HG03565 (cell line): ENCODE data around the gene TNRC6B.
"Not testable (repeated sequence)": the region's sequence is repeated elsewhere in the genome, so short reads cannot be mapped to it uniquely, and the experiment has no call there.

Experiments
- ATAC-seq: cut with Tn5 transposase; IDR thresholded peaks from one replicate; pipeline ENCODE4 v1.9.1; 2021; ENCODE audit warnings: mild to moderate bottlenecking, moderate library complexity; ENCODE audit not compliant: unreplicated experiment

Gene TNRC6B

DNA sequence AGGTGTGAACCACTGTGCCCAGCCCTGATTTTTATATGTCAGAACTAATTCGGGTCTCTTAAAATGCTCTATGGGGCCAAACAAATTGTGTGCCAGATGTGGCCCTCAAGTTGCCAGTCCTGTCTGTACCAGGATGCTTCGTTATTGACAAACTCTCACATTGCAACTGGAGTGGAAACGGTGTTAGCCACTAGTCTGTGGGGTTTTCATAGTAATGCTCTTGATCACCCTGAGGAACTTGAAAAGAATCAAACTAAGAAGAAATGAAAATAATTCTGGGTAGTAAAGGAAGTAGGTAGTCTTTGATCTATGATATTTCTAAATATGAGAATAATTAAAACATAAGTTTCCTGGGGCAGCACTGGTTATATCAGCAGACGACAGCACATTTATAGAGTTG lies 101.3 kb downstream of the TNRC6B start:
- ATAC-seq: no peak

DNA sequence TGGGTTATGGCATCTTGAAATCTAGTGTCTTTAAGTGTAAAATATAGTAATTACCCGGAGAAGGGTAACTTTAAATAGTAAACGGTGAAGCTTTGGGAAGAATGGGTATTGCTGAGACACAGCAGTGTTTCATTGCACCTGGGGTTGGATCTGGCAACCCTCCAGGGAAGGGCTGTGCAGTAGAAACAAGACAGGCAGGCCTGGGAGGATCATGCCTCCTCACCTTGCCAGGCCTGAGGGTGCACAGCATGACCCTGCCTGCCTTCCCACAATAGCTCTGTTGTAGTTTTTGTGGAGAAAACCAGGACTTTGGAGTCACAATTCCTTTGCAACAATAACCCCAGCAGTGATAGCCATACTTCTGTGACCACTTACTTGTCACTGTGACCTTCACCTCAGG lies 104.0 kb downstream of the TNRC6B start:
- no peak for ATAC-seq

DNA sequence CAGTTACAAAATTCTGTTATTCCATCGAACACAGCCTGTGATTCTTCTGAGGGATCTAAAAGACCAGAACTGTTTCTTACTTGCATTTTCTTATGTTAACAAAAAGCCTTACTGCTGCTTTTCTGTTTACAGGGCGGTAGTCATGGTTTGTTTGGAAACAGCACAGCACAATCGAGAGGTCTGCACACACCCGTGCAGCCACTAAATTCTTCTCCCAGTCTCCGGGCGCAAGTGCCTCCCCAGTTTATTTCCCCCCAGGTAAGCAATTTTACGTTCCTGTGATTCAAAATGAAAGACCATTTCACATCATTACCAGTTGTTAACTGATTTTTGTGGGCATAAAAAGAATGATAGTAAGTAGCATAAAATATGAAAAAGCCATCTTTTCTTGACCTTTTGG lies 107.8 kb downstream of the TNRC6B start:
- no peak for ATAC-seq

- ATAC-seq: peak; percentile 43
These were observed 112.3 kb downstream of the TNRC6B start for GRCh38 chr22:40289991-40290459.

DNA sequence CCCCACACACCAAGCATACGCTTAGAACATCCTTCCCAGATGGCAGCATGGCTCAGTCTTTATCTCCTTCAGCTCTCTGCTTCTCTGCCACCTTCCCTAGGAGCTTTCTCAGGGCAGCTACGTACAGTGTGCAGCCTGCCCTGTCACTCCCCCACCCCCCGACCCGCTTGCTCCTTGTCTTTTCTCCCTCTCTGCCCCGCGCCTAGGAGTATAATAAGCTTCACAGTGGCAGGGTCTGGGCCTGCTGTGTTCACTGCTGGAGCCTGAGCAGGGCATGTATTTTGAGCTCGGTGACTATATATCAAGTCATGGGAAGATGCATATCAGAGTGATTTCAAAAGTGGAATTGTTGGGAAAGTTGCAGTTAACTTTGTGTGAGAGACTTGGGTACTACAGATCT lies 112.8 kb downstream of the TNRC6B start:
- no peak for ATAC-seq

DNA sequence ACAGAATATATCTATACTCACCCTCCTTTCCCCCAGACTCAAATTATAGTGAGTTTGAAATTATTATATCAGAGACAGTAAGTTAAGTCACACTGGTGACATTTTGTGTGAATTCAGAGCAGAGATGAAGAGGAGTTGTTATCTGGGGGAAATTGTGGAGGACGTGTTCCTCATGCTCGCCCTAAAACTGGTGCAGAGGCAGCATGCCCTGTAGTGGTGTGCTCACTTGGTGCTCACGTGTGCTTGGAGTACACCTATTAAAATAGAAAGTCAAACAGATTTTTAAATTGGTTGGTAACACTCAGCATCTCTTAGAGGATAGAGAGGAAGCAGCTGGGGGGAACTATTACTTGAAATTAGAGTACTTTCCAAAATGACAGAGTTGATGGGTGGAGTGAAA lies 117.0 kb downstream of the TNRC6B start:
- ATAC-seq: no peak

- ATAC-seq: no peak
These were observed 122.6 kb downstream of the TNRC6B start for GRCh38 chr22:40300316-40300715.

GRCh38 chr22:40300884-40301672 lies 123.4 kb downstream of the TNRC6B start:
- ATAC-seq: peak; percentile 67

DNA sequence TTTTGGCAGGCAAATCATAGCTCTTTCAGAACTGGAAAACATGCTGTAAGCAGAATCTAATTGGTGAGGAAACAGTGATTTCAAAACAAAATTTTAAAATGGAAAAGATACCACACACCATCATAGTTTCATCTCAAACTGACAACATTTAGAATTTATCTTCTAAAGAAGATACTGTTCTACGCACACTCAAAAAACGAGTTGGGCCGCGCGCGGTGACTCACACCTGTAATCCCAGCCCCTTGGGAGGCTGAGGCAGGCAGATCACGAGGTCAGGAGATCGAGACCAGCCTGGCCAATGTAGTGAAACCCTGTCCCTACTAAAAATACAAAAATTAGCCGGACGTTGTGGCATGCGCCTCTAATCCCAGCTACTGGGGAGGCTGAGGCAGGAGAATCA lies 124.4 kb downstream of the TNRC6B start:
- no peak for ATAC-seq

DNA sequence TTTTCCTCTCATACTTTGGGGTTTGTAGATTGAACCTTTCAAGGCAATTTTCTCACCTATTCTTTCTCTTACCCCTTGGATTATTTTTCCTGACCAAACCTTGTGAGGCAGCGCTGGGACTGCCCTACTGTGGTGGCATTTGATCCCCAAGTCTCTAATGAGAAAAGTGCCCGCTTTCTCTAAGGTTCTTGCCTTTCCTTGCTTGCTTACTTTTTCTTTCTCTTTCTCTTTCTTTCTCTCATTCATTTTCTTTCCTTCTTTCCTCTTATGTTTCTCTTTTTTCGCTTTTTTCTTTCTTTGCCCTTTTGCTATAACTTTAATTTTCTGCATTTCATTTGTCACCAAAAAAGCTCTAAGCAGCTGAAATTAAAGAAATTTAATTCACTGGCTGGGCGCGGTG lies 127.9 kb downstream of the TNRC6B start:
- ATAC-seq: no peak

DNA sequence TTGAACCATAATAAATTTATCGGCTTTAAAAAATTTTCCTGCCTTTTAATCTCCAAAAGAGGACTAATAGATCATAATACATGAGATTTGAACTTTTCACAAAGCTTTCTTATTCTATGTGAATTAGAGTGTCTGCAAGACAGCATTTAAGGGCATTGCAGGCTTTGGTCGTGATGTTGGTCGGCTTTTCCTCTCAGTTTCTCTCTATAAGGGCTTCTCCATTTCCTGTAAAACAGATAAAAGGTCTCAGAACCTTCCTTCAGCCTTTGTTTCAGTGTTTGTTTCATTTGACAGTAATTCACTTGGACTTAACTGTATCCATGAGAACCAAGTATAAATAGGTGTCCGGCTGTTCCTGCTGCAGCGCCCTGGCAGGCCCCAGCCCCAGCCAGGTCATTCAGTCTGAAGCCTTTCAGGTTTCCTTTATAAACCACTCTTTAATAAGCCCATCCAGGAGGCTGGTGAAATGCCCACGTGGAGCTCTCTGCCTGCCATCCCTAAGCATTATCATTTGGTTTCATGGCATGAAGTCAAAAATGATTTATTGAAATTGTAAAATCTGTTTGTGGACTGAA lies 131.4 kb downstream of the TNRC6B start:
- ATAC-seq: no peak

GRCh38 chr22:40309631-40310030 lies 131.9 kb downstream of the TNRC6B start:
- no peak for ATAC-seq

GRCh38 chr22:40310081-40310767 lies 132.5 kb downstream of the TNRC6B start:
- no peak for ATAC-seq

GRCh38 chr22:40310768-40311120 lies 133.0 kb downstream of the TNRC6B start:
- ATAC-seq: no peak

- ATAC-seq: not testable (repeated sequence)
These were observed 133.9 kb downstream of the TNRC6B start for GRCh38 chr22:40311646-40312045.

- no peak for ATAC-seq
These were observed 134.3 kb downstream of the TNRC6B start for GRCh38 chr22:40312050-40312449.

GRCh38 chr22:40313007-40313406 lies 135.3 kb downstream of the TNRC6B start:
- ATAC-seq: no peak

DNA sequence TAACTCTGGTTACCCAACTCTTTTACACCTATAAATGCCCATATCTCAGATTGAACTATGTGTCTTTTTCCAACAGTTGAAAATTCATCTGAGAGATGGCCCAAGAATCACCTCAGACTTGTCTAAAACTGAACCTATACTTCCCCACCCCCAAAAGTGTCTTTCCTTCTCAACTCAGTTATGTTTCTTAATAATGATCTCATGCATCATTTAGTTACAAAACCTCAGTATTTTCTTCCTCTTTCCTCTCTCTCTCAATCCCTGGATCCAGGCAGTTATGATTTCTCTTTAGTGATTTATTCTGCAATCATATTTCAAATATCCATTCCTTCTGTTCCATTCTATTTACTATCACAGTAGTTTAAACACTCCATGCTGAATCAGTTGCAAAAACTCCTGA lies 136.3 kb downstream of the TNRC6B start:
- ATAC-seq: no peak

DNA sequence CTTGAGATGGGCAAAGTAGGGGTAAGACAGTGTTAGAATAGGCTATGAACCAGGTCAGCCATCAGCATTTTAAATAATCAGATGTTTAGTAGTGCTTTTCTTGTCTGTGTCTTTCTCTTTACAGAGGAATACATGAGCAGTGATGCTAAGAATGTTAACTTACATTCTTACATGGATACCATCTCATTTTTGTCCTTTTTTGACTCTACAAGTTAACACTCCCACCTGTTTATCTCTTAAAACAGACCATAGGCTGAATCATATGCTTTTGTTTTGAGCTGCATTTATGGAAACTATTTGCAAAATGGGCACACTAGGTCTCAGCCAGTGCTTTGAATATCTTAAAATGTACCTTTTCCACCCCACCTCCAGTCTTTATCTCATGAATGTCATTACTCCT lies 143.0 kb downstream of the TNRC6B start:
- ATAC-seq: no peak

DNA sequence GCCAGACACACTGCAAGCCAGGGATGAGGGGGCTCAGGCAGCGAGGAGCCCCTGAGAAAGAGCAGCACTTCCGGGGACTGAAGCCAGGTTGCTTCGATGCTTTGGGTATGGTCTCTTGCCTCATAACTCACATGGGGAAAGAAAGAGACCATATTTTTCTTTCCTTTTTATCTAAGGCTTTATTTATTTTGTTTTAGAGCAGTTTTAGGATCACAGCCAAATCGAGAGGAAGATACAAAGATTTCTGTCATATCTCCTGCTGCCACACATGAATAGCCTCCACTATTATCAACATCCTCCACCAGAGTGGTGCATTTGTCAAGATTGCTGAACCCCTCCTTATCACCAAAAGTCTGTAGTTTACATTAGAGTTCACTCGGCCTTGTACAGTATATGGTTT lies 144.3 kb downstream of the TNRC6B start:
- ATAC-seq: no peak

DNA sequence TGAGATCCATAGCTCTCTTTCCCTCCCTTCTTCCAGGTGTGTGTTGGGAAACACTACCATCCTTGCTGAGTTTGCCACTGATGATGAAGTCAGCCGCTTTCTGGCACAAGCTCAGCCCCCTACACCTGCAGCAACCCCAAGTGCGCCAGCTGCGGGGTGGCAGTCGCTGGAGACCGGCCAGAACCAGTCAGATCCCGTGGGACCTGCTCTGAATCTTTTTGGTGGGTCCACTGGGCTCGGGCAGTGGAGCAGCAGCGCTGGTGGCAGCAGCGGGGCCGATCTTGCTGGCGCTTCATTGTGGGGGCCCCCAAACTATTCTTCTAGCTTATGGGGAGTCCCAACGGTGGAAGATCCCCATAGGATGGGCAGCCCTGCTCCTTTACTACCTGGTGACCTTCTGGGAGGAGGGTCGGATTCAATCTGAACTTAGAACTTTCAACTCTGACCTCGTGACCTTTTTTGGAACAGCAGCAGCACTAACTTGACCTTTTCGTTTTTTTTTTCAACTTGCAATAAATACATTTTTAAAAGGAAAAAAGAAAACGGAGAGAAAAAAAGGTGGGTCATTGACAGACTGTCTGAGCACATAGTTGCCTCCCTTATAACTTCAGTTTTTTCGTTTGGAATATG lies 145.2 kb downstream of the TNRC6B start:
- no peak for ATAC-seq
